ENCODE measurements around the gene FXYD6. TPM values are rescaled to one million over a fixed set of nuclear protein-coding genes. Genes with fewer than 3 reads are reported as not detected.

Gene FXYD6
- polyA plus RNA-seq, 3 donors: 111 to 141 (median 136) TPM

DNA sequence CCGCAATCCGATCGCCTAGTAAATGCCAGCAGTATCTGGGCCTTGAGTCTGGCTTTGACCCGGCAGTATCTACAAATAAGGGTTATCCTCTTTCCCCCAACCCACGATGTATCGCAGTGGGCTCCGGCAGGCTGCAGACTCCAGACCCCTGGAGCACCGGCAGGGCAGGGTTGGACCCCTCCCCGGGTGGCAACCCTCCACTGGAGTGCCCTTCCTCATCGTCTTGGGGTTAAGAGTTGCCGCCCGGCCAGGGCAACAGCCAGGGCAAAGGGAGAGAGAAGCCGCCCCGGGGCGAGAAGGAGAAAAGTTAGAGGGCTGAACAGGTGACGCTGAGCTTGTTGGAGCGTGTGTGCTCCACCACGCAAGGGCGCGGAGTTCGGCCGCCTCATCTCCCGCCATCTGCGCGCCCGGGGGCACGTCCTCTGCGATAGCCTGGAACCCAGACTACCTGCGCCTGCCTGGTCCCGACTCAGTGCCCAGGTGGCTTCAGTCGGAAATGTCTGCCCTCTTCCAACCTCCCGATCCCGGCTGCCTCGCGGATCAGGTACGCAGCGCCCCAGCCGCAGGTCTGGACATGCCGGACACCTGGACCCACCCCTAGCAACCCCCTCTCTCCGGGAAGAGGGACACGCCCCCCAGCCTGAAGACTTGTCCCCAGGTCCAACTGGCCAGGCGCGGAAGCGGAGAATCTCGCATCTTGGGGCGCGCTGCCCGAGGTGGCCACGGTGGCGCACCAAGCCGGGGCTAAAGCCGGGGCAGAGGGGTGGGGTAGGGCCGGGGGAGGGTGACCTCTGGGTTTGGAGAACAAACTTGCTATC, 80.6 kb downstream of the FXYD6 start:
- no peak for DNase-seq

DNA sequence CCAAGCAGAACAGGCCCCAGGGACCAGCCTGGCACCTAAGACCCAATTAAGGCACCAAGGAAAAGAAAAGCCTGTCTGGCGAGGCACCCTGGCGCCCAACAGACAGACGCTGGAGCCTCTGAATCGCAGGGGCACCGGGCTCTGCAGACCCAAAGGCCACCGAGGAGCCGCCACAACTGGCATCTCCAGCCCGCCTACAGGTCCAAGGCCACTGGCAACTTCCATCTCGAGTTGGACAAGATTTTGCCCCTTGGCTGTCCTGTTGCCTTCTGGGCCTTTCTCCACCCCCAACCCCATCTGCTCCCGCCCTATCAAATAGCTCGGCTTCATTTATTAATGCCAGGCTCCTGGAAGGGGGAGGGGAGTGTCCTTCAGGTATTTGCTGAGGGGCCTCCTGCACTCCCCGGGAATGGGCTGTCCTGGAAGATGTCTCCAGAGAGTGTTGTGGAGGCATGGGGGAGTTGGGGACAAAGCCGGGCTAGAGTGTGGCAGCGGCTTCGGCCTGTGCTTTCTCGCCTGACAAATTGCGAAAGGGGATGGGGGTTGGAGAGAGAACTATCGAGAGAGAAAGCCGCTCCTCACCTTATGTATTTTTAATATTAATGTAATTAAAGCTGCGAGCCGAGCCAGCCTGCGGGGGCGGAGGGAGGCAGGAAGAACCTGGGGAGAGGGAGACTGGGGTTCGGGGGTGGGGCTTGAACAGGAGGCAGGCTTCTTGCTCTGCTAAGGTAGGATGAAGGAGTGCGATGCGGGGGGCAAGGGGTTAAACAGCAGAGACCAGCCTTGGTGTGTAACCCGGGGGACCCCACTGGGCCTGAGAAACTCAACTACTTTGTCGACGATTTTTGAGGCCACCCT, 81.5 kb downstream of the FXYD6 start:
- DNase-seq: no peak

DNA sequence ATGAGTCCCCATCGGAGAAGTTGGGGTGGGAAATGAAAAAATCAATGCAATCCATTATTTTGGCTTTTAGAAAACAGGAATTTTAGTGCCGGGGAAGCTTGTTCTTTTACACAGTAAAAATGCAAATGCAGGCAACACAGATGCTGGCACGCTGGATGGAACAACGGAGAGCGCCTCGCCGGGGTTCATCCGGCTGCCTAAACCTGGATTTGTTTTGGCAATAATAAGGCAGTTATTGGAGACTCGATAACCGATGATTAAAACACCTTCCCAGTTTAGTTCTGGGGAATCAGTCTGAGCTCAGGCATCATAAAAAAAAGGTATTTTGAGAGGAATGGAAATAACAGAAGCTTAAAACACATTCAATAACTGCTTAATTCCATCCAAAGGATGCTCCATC, 82.3 kb downstream of the FXYD6 start:
- no peak for DNase-seq

DNA sequence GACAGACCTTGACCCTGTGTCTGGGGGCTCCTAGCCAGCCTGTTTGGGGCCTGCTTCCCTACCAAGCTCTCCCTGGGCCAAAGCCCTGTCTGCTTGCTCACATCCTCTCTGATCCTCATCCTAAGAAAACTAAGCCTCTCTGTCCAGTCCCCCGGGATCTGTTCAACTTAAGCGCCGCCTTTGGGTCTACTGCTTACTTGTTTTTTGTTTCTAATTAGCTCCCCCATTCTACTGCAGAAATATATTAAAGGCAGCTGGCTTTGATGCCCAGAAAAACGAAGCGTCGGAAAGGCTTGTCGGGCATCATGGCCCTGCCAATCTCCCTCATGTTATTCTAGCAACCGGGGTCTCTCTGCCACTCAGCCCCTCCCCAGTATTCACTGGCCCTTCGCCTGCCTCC, 82.9 kb downstream of the FXYD6 start:
- no peak for DNase-seq

DNA sequence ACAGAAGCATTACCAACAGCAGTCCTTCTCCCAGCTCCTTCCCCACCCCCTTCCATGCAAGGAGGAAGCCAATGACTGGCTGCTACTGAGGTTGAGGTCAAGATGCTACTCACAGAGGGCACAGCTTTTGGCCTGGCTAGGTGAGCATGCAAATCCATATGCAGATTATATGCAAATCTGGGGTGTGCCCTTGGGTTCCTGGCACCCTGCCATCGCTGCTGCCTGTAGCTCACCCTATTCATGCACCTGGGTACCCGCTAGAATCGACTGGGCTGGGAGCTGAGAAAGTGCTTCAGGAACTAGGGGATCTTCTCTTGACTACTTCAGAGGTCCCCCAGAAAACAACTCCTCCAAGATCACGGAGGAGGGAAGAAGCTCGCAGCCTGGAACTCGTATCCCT, 83.5 kb downstream of the FXYD6 start:
- DNase-seq: no peak

DNA sequence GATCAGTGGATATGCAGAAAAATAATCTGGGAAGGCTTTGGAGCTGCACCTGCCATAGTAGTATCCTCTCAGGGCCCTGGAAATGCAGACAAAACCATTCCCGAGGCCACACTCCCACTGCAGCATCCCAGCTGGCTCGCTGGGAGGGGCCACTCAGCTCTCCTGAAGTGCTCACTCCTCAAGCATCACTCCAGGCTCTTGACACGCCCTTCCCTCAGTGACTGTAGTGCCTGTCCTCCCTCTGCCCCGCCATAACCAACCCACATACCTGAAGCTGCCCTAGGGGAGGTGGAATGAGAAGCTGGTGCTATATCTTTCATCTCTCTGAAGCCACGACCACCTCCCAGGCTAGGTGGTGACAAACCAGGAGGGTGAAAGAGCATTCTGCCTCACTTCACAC, 84.2 kb downstream of the FXYD6 start:
- DNase-seq: no peak

DNA sequence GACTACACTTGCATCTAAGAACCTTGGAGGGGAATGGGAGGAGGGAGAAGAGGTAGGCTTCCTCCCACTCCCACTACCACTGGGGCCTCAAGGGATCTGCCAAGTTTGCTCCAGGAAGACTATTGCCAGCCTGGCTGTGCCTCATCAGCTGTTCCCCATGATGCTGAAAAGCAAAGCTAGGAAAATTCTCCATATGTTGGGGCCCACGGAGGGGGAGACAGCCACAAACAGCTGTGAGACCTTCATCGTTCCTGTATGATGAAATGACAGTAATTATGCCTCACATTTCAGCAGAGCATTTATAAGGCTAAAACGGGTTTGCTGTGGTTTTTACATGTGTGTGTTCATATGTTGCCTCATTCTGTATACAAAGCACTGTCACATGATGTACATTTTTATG, 86.2 kb downstream of the FXYD6 start:
- DNase-seq: no peak

DNA sequence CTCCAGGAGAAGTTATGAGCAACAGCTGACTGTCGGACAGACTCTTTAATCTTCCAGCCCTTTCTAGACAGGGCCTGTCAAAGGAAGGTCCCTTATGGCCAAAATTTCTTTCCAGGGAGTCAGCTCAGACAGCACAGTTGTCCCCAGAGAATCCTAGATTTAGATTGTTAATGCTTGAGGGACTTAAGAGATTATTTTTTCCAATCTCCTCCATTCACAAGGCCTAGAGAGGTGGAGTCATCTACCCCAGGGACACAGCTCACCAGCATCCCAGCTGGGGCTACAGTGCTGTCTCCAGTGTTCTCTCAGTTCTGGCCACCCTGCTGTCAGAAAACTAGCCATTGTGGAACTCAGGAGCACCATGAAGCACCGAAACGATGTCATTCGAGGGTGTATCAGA, 87.2 kb downstream of the FXYD6 start:
- no peak for DNase-seq

Other genes starting within 250 kb of the FXYD6 start
- 1 to 10 TPM; 2.4 to 4.0 (median 2.9) TPM for gene DSCAML1, start 79.4 kb downstream of the FXYD6 start, polyA plus RNA-seq (ENCODE audit: insufficient read length in 3 of 3)
- 100 to 1,000 TPM; 504 to 530 (median 517) TPM for gene FXYD2, start 51.9 kb downstream of the FXYD6 start, polyA plus RNA-seq (ENCODE audit: insufficient read length in 3 of 3)
- under 1 TPM; 0.50 to 0.92 (median 0.71) TPM for gene TMPRSS13, start 52.7 kb upstream of the FXYD6 start, polyA plus RNA-seq (ENCODE audit: insufficient read length in 3 of 3)
- 1 to 10 TPM; 2.0 to 3.8 (median 2.5) TPM for gene IL10RA, start 109.7 kb upstream of the FXYD6 start, polyA plus RNA-seq (ENCODE audit: insufficient read length in 3 of 3)
- gene TMPRSS4, start 200.4 kb upstream of the FXYD6 start, polyA plus RNA-seq (ENCODE audit: insufficient read length in 3 of 3): 10 to 100 TPM; 21.8 to 34.3 (median 30.3) TPM
- under 1 TPM; 0.09 to 0.11 (median 0.10) TPM for gene SMIM35, start 210.3 kb upstream of the FXYD6 start, polyA plus RNA-seq (ENCODE audit: insufficient read length in 3 of 3)